CD14-positive monocyte (primary cell): ENCODE measurements around the gene ZNF408. TPM values are rescaled to one million over a fixed set of nuclear protein-coding genes. Genes with fewer than 3 reads are reported as not detected.

Experiments used
- DNase-seq, 3 donors: peaks; one replicate each; pipeline ENCODE4 v3.0.0-alpha.2; 2011 to 2022
- H2AFZ ChIP-seq: 2 replicates; pipeline ENCODE4 v1.6.0; 2012; ENCODE audit warnings: mild to moderate bottlenecking, low read depth, low read length, inconsistent platforms; ENCODE audit not compliant: insufficient read depth, poor library complexity, severe bottlenecking
- H3K27ac ChIP-seq, 2 donors: 1 replicate in 1 of 2; 2 replicates in 1 of 2; pipeline ENCODE4 v1.5.1; 2012 to 2013; ENCODE audit warnings: low read length in 2 of 2, control low read depth in 1 of 2, inconsistent platforms in 1 of 2, low read depth in 1 of 2, mild to moderate bottlenecking in 1 of 2
- H3K27me3 ChIP-seq, 2 donors: one replicate each; pipeline versions ENCODE4 v1.6.0 to v1.6.1; 2011 to 2013; ENCODE audit warnings: low read length in 2 of 2; ENCODE audit not compliant: control insufficient read depth in 2 of 2, insufficient read depth in 2 of 2
- H3K36me3 ChIP-seq, 2 donors: replicated peaks in 1 of 2; 1 replicate in 1 of 2; 2 replicates in 1 of 2; pipeline versions ENCODE4 v1.5.1 to v1.6.1; 2012 to 2013; ENCODE audit warnings: low read length in 2 of 2, control low read depth in 1 of 2, inconsistent platforms in 1 of 2, mild to moderate bottlenecking in 1 of 2; ENCODE audit not compliant: insufficient read depth in 2 of 2, control insufficient read depth in 1 of 2
- H3K4me1 ChIP-seq, 2 donors: 1 replicate in 1 of 2; 2 replicates in 1 of 2; pipeline versions ENCODE4 v1.5.1 to v1.6.1; 2012 to 2013; ENCODE audit warnings: low read length in 2 of 2, control low read depth in 1 of 2, inconsistent platforms in 1 of 2, mild to moderate bottlenecking in 1 of 2, moderate library complexity in 1 of 2; ENCODE audit not compliant: insufficient read depth in 2 of 2, control insufficient read depth in 1 of 2
- H3K4me2 ChIP-seq: replicated peaks from 2 replicates; pipeline ENCODE3; 2012; ENCODE audit warnings: low read length, moderate library complexity, mild to moderate bottlenecking; ENCODE audit not compliant: poor library complexity, severe bottlenecking; ENCODE audit errors: extremely low read depth
- H3K4me3 ChIP-seq, 3 experiments: fragments of 200-600 bp in 1 of 3; sonication (generic) in 1 of 3; replicated peaks in 1 of 3; 1 replicate in 2 of 3; 2 replicates in 1 of 3; pipeline ENCODE4 v1.5.1; 2011 to 2013; ENCODE audit warnings: low read length in 3 of 3, mild to moderate bottlenecking in 3 of 3, control low read depth in 2 of 3, low read depth in 2 of 3, inconsistent platforms in 1 of 3, moderate library complexity in 1 of 3
- H3K79me2 ChIP-seq: 2 replicates; pipeline ENCODE4 v1.6.0; 2012; ENCODE audit warnings: mild to moderate bottlenecking, control low read depth, inconsistent platforms, low read length, moderate library complexity; ENCODE audit not compliant: insufficient read depth
- H3K9ac ChIP-seq: 2 replicates; pipeline ENCODE4 v1.6.0; 2017; ENCODE audit warnings: low read length, mild to moderate bottlenecking; ENCODE audit not compliant: insufficient read depth, poor library complexity, severe bottlenecking
- H3K9me3 ChIP-seq, 2 donors: replicated peaks in 1 of 2; 1 replicate in 1 of 2; 2 replicates in 1 of 2; pipeline versions ENCODE4 v1.5.1 to v1.6.1; 2012 to 2013; ENCODE audit warnings: low read length in 2 of 2, control low read depth in 1 of 2; ENCODE audit not compliant: control insufficient read depth in 1 of 2, insufficient read depth in 1 of 2
- H4K20me1 ChIP-seq: 2 replicates; pipeline ENCODE4 v1.6.0; 2012; ENCODE audit warnings: mild to moderate bottlenecking, low read length, control low read depth, moderate library complexity; ENCODE audit not compliant: insufficient read depth
- H3K27ac Mint-ChIP-seq, 7 donors: one replicate each; pipeline ENCODE4 v1.8.0; 2020; ENCODE audit warnings: mild to moderate bottlenecking in 7 of 7, mixed read lengths in 7 of 7, moderate library complexity in 6 of 7, inconsistent platforms in 2 of 7
- H3K27me3 Mint-ChIP-seq, 3 donors: one replicate each; pipeline ENCODE4 v1.8.0; 2021 to 2022; ENCODE audit warnings: low read depth in 3 of 3, mild to moderate bottlenecking in 3 of 3, mixed read lengths in 3 of 3, moderate library complexity in 3 of 3, inconsistent platforms in 1 of 3
- H3K36me3 Mint-ChIP-seq, 2 donors: one replicate each; pipeline ENCODE4 v1.8.0; 2020; ENCODE audit warnings: mixed read lengths in 2 of 2, inconsistent platforms in 1 of 2, mild to moderate bottlenecking in 1 of 2
- H3K4me1 Mint-ChIP-seq: one replicate; pipeline ENCODE4 v1.8.0; 2020; ENCODE audit warnings: mild to moderate bottlenecking, mixed read lengths
- H3K4me3 Mint-ChIP-seq, 2 donors: one replicate each; pipeline ENCODE4 v1.8.0; 2020; ENCODE audit warnings: mild to moderate bottlenecking in 2 of 2, mixed read lengths in 2 of 2, moderate library complexity in 1 of 2
- H3K9me3 Mint-ChIP-seq, 7 donors: one replicate each; pipeline ENCODE4 v1.8.0; 2020 to 2022; ENCODE audit warnings: mixed read lengths in 7 of 7, mild to moderate bottlenecking in 6 of 7, moderate library complexity in 6 of 7, inconsistent platforms in 2 of 7
- CTCF ChIP-seq: fragments of 200-600 bp; IDR thresholded peaks from one replicate; pipeline ENCODE4 v1.8.0; 2022; ENCODE audit warnings: antibody characterized with exemption, mild to moderate bottlenecking
- WGBS: methylation state at CpG from one replicate; pipeline ENCODE4 v1.1.5; 2013; ENCODE audit warnings: missing lambda C conversion rate; ENCODE audit not compliant: insufficient coverage; 5-methylcytosine and 5-hydroxymethylcytosine counted together
- intact Hi-C, 2 donors: fragments of 100-400 bp; cut with micrococcal nuclease; formaldehyde crosslinking; loops; one replicate each; pipeline versions ENCODE4 v1.15.0 to v1.15.1; 2023
- polyA plus RNA-seq, 3 donors: library from polyadenylated mRNA; depleted of rRNA in 1 of 3; unstranded in 2 of 3; stranded (reverse) in 1 of 3; fragments of 300-500 nt in 2 of 3; fragments of >200 nt in 1 of 3; fragmentation: Illumina TruSeq in 2 of 3; gene quantifications; 1 replicate in 2 of 3; 2 replicates in 1 of 3; pipeline ENCODE4 v1.2.3, GENCODE V29; 2012 to 2021

Gene ZNF408
- polyA plus RNA-seq, 3 donors, result 4.1 to 4.5 (median 4.2) TPM

DNA sequence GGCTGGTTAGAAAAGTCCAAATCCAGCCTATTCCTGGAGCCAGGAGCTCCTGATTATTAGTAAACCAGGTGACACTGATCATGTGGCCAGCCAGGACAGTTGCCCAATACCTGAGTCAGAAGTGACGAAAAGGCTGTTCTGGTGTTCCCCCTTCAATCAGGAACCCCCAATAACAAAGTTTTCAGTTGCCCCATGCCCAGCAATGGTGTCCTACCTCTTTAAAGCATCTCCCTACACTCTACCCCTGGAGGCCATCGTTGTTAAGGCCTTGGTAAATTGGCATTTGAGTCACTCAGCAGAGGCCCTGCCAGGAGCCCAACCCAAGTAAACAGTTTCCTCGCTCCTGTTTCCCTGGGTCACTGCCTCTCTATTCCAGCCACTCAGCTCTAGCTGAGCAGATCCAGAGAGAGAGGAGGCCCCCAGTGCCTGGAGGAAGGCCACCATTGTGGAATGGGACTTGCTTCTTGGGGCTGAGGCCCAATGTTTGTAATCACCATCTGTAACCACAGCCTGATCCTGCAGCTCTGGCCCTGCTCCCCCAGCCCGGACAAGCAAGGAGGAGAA is 25.5 kb upstream of the ZNF408 start:
- 24% methylated on average over 3 of the region's 4 CpGs for WGBS
- H3K9me3 ChIP-seq, result no peaks in the 10 kb centered on the region
- Mint-ChIP-seq H3K9me3 (peaks cover 0 to 7% (median 3%) of the 10 kb centered on the region in 7 donors), H3K27me3 (no peaks in the 10 kb centered on the region), H3K4me3 (peak overlapping the region in 1 of 2 donors; percentile 80), H3K36me3 (peaks cover 44 to 66% of the 10 kb centered on the region in 2 donors), H3K27ac (peak overlapping the region; percentile 88 to 97 (median 94)), H3K4me1 (peaks cover 84% of the 10 kb centered on the region)
- H4K20me1 ChIP-seq, result no peaks in the 10 kb centered on the region
- intact Hi-C loops, result no loop called here
- peak overlapping the region; percentile 61 for H3K9ac ChIP-seq
- peak; percentile 62 to 91 (median 77) for DNase-seq
- H3K79me2 ChIP-seq, result peaks cover 46% of the 10 kb centered on the region
- peak overlapping the region; percentile 94 to 95 for H3K27ac ChIP-seq
- H3K4me1 ChIP-seq, result peaks cover 86 to 88% of the 10 kb centered on the region in 2 donors
- H3K4me2 ChIP-seq, result peak overlapping the region; percentile 29
- no peaks in the 10 kb centered on the region for H3K27me3 ChIP-seq
- H3K36me3 ChIP-seq, result peaks cover 25 to 35% of the 10 kb centered on the region in 2 donors
- no peak for TF ChIP-seq CTCF
- peak overlapping the region; percentile 24 for H2AFZ ChIP-seq
- H3K4me3 ChIP-seq, result peak overlapping the region in 1 of 3 experiments; percentile 51

DNA sequence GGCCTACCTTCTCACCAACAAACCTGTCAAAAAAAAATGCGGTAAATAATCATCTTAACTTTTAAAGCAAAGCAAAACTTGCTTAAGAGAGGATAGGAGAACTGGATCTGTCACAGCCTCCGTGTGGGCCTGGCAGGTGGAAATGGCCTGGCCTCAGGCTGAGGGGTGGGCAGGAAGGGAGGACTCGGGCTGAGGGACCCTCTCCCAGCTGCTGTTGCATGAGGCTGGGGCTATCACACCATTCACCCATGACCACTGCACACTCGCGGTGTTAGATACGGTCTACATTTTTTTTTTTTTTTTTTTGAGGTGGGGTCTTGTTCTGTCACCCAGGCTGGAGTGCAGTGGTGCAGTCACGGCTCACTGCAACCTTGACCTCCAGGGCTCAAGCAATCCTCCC is 24.9 kb upstream of the ZNF408 start:
- Histone ChIP-seq H3K27me3 (no peaks in the 10 kb centered on the region), H3K79me2 (peaks cover 46% of the 10 kb centered on the region), H3K9me3 (no peaks in the 10 kb centered on the region), H3K27ac (peak overlapping the region; percentile 94 to 95), H3K36me3 (peaks cover 31 to 41% of the 10 kb centered on the region in 2 donors), H3K9ac (peak overlapping the region; percentile 61), H3K4me3 (peak overlapping the region in 1 of 3 experiments; percentile 51), H4K20me1 (no peaks in the 10 kb centered on the region), H2AFZ (no peak overlapping the region), H3K4me1 (peaks cover 80 to 82% of the 10 kb centered on the region in 2 donors), H3K4me2 (peak overlapping the region; percentile 29)
- TF ChIP-seq CTCF, result no peak
- H3K36me3 Mint-ChIP-seq, result peaks cover 49 to 72% of the 10 kb centered on the region in 2 donors
- H3K4me1 Mint-ChIP-seq, result peaks cover 78% of the 10 kb centered on the region
- peaks cover 0 to 7% (median 3%) of the 10 kb centered on the region in 7 donors for H3K9me3 Mint-ChIP-seq
- intact Hi-C loops, result no loop called here
- H3K4me3 Mint-ChIP-seq, result no peak overlapping the region
- DNase-seq, result no peak
- peak overlapping the region; percentile 88 to 97 (median 94) for H3K27ac Mint-ChIP-seq
- no peaks in the 10 kb centered on the region for H3K27me3 Mint-ChIP-seq
- no CpG with 5 or more reads among the region's 7 CpGs for WGBS
